K562 (cell line): Measurements from ENCODE around the gene ULBP2. TPM values are rescaled to one million over a fixed set of nuclear protein-coding genes. Genes with fewer than 3 reads are reported as not detected.

Experiments used
- ATAC-seq: fragments of 200-7000 bp; cut with Tn5 transposase; 3 replicates; pipeline ENCODE4 v1.9.1; 2020; ENCODE audit warnings: moderate library complexity
- BruUV-seq: library from RNA; stranded (reverse); fragments of 400-500 nt; replicated peaks from 2 replicates; lab custom pipeline; 2021; lab: Mats Ljungman, UMichigan
- CTCF ChIA-PET: fragments of 300-600 bp; formaldehyde crosslinking; extraction: SDS; loops from one replicate; lab custom pipeline; 2021; ENCODE audit warnings: low intra/inter-chr PET ratio; lab: Yijun Ruan, JAX
- POLR2A ChIA-PET: fragments of 300-600, 350-650 bp; sonication (Branson Sonifier 250); formaldehyde crosslinking; extraction: SDS; loops from one replicate; lab custom pipeline; 2021; ENCODE audit warnings: antibody characterized with exemption, inconsistent platforms; lab: Yijun Ruan, JAX
- DNase-seq, 4 experiments: peaks; one replicate each; pipeline versions ENCODE4 v3.0.0 to v3.0.0-alpha.2; 2011 to 2018; ENCODE audit warnings: low spot score in 3 of 4, mixed read lengths in 3 of 4; ENCODE audit errors: extremely low read depth in 1 of 4
- FAIRE-seq: peaks from 2 replicates; lab custom pipeline; 2011; peaks lifted over from hg19 to GRCh38; lab: Jason Lieb, UNC
- H2AFZ ChIP-seq: 2 replicates; pipeline ENCODE4 v1.6.0; 2011; ENCODE audit warnings: low read depth, low read length, control low read depth, inconsistent platforms
- H3K27ac ChIP-seq: fragments of 200-600 bp; 3 replicates; pipeline ENCODE4 v1.8.0; 2011; ENCODE audit warnings: low read depth, mild to moderate bottlenecking, control low read depth, inconsistent platforms, low read length, moderate library complexity, mixed read lengths; ENCODE audit errors: extremely low read depth
- H3K27me3 ChIP-seq, 2 experiments: fragments of 300-600 bp in 1 of 2; 2 replicates in 1 of 2; 3 replicates in 1 of 2; pipeline versions ENCODE4 v1.6.0 to v1.8.0; 2011; ENCODE audit warnings: inconsistent platforms in 2 of 2, low read length in 2 of 2, mild to moderate bottlenecking in 1 of 2, mixed read lengths in 1 of 2, moderate library complexity in 1 of 2; ENCODE audit not compliant: control insufficient read depth in 2 of 2, insufficient read depth in 2 of 2
- H3K36me3 ChIP-seq: fragments of 300-600 bp; 3 replicates; pipeline ENCODE4 v1.8.0; 2011; ENCODE audit warnings: mild to moderate bottlenecking, low read length, inconsistent platforms; ENCODE audit not compliant: control insufficient read depth, insufficient read depth
- H3K4me1 ChIP-seq, 2 experiments: fragments of 200-600 bp in 1 of 2; replicated peaks in 1 of 2; 2 replicates in 1 of 2; 3 replicates in 1 of 2; pipeline versions ENCODE4 v1.5.1 to v1.8.0; 2011; ENCODE audit warnings: inconsistent platforms in 2 of 2, low read length in 2 of 2, mild to moderate bottlenecking in 1 of 2, mixed read lengths in 1 of 2, moderate library complexity in 1 of 2; ENCODE audit not compliant: control insufficient read depth in 2 of 2, insufficient read depth in 2 of 2
- H3K4me2 ChIP-seq: 2 replicates; pipeline ENCODE4 v1.6.1; 2011; ENCODE audit warnings: low read length, control low read depth, inconsistent platforms, mixed read lengths; ENCODE audit not compliant: insufficient read depth
- H3K4me3 ChIP-seq: fragments of 200-600 bp; sonication (generic), shearing (Covaris generic); 2 replicates; pipeline ENCODE4 v1.5.1; 2016; ENCODE audit warnings: control low read depth, inconsistent platforms
- H3K79me2 ChIP-seq: fragments of 200-600 bp; 3 replicates; pipeline ENCODE4 v1.8.0; 2011; ENCODE audit warnings: low read length, inconsistent platforms; ENCODE audit not compliant: control insufficient read depth, insufficient read depth
- H3K9ac ChIP-seq, 2 experiments: 2 replicates each; pipeline versions ENCODE4 v1.6.0 to v1.6.1; 2011; ENCODE audit warnings: low read depth in 2 of 2, low read length in 2 of 2, control low read depth in 1 of 2, inconsistent platforms in 1 of 2, mild to moderate bottlenecking in 1 of 2, mixed read lengths in 1 of 2; ENCODE audit not compliant: insufficient read depth in 1 of 2
- H3K9me1 ChIP-seq: one replicate; pipeline ENCODE4 v1.6.0; 2011; ENCODE audit warnings: inconsistent platforms, mild to moderate bottlenecking, low read length, moderate library complexity; ENCODE audit not compliant: control insufficient read depth, insufficient read depth
- H3K9me3 ChIP-seq: replicated peaks from 2 replicates; pipeline ENCODE4 v1.5.1; 2011; ENCODE audit warnings: low read depth, low read length, inconsistent platforms; ENCODE audit not compliant: control insufficient read depth, insufficient read depth
- H4K20me1 ChIP-seq: replicated peaks from 2 replicates; pipeline ENCODE4 v1.6.1; 2011; ENCODE audit warnings: low read length, inconsistent platforms, mixed read lengths; ENCODE audit not compliant: control insufficient read depth, insufficient read depth
- ADNP ChIP-seq: fragments of 200-800 bp; sonication (Bioruptor generic); IDR thresholded peaks from 2 replicates; pipeline ENCODE4 v1.6.1; 2016; ENCODE audit warnings: missing genetic modification characterization, missing compliant biosample characterization
- ARHGAP35 ChIP-seq: fragments of 450-650 bp; IDR thresholded peaks from 2 replicates; pipeline ENCODE4 v1.6.1; 2018; ENCODE audit not compliant: partially characterized antibody
- E2F4 ChIP-seq: sonication (generic); formaldehyde crosslinking; IDR thresholded peaks from 2 replicates; pipeline ENCODE4 v1.8.0; 2022; ENCODE audit warnings: mild to moderate bottlenecking, low read depth, missing genetic modification reagents
- GATAD2A ChIP-seq: fragments of 450-650 bp; IDR thresholded peaks from 2 replicates; pipeline ENCODE4 v1.6.1; 2017
- GTF3C2 ChIP-seq: IDR thresholded peaks from 3 replicates; pipeline ENCODE4 v1.6.1; 2011; ENCODE audit warnings: borderline replicate concordance, mild to moderate bottlenecking, moderate library complexity; ENCODE audit not compliant: insufficient read length; ENCODE audit errors: extremely low read depth
- HLTF ChIP-seq: fragments of 450-650 bp; IDR thresholded peaks from 2 replicates; pipeline ENCODE4 v1.6.1; 2016
- KAT7 ChIP-seq: sonication (generic); formaldehyde crosslinking; IDR thresholded peaks from 2 replicates; pipeline ENCODE4 v1.8.0; 2022; ENCODE audit warnings: missing genetic modification reagents, mild to moderate bottlenecking, borderline replicate concordance
- KDM1A ChIP-seq, 2 experiments: fragments of 450-650 bp; IDR thresholded peaks; 2 replicates each; pipeline ENCODE4 v1.6.1; 2016; ENCODE audit warnings: mild to moderate bottlenecking in 2 of 2
- KLF10 ChIP-seq: fragments of 250-450 bp; sonication (Bioruptor Pico); IDR thresholded peaks from 2 replicates; pipeline ENCODE4 v1.6.1; 2021; ENCODE audit warnings: matching md5 sums
- MCM3 ChIP-seq: fragments of 450-650 bp; IDR thresholded peaks from 2 replicates; pipeline ENCODE4 v1.6.1; 2016
- PRPF4 ChIP-seq: fragments of 200-400 bp; formaldehyde crosslinking; IDR thresholded peaks from one replicate; pipeline ENCODE4 v1.6.1; 2017; ENCODE audit warnings: low read length, low read depth, mild to moderate bottlenecking; ENCODE audit not compliant: insufficient read depth, poor library complexity, severe bottlenecking
- RBM17 ChIP-seq: fragments of 200-400 bp; formaldehyde crosslinking; IDR thresholded peaks from 2 replicates; pipeline ENCODE4 v1.6.1; 2017; ENCODE audit warnings: low read depth, mild to moderate bottlenecking, low read length, borderline replicate concordance
- SMAD3 ChIP-seq: fragments of 450-650 bp; formaldehyde crosslinking; conservative IDR thresholded peaks from 2 replicates; pipeline ENCODE4 v1.4.0; 2020; ENCODE audit warnings: mild to moderate bottlenecking
- ZBTB26 ChIP-seq: fragments of 450-650 bp; formaldehyde crosslinking; IDR thresholded peaks from 2 replicates; pipeline ENCODE4 v1.4.0; 2022; ENCODE audit warnings: missing genetic modification characterization
- ZBTB8A ChIP-seq: fragments of 450-650 bp; IDR thresholded peaks from 2 replicates; pipeline ENCODE4 v1.6.1; 2018; ENCODE audit warnings: mild to moderate bottlenecking, moderate library complexity; ENCODE audit not compliant: partially characterized antibody
- ZNF431 ChIP-seq: sonication (generic); formaldehyde crosslinking; IDR thresholded peaks from 2 replicates; pipeline ENCODE4 v1.8.0; 2022; ENCODE audit warnings: mild to moderate bottlenecking, missing genetic modification reagents
- WGBS: fragments of 100-300 bp; shearing (Covaris generic); methylation state at CpG from one replicate; pipeline ENCODE4 v1.1.6; 2016; ENCODE audit warnings: low coverage, mixed read lengths; ENCODE audit not compliant: insufficient coverage; ENCODE audit errors: missing lambda C conversion rate; 5-methylcytosine and 5-hydroxymethylcytosine counted together
- in situ Hi-C: fragments of 300-500 bp; cut with MboI; formaldehyde crosslinking; loops from 4 replicates; pipeline ENCODE4 v1.15.0; 2018; ENCODE audit warnings: inconsistent platforms, mixed read lengths
- intact Hi-C: fragments of 100-400 bp; cut with micrococcal nuclease; formaldehyde crosslinking; loops from 2 replicates; pipeline ENCODE4 v1.14.2; 2022
- polyA plus RNA-seq, 8 experiments: library from polyadenylated mRNA; depleted of rRNA in 4 of 8; stranded (reverse) in 5 of 8; unstranded in 3 of 8; fragments of >200 nt; fragmentation: Nextera tagmentation in 2 of 8; fragmentation: Illumina TruSeq in 1 of 8; extraction: Ambion mirVana in 2 of 8; extraction: Trizol in 1 of 8; gene quantifications; 2 replicates each; pipeline versions ENCODE4 v1.2.1 to v1.2.3, GENCODE V29; 2011 to 2014; ENCODE audit warnings: inconsistent platforms in 1 of 8, missing spikeins in 1 of 8
- total RNA-seq, 7 experiments: library from RNA; depleted of rRNA in 6 of 7; stranded (reverse); fragments of >200 nt in 6 of 7; fragmentation: Illumina TruSeq in 2 of 7; extraction: Trizol in 2 of 7; gene quantifications; 2 replicates each; pipeline versions ENCODE4 v1.2.1 to v1.2.3, GENCODE V29; 2011 to 2021; ENCODE audit warnings: low replicate concordance in 1 of 7

The ULBP2 gene
- total and polyA plus RNA-seq, 9 of the 15 experiments (the other 6 are each of a cell fraction or from before 2014, with no cell fraction given) = 0.50 to 5.3 (median 1.2) TPM

GRCh38 chr6:149936743-149937142 lies 5.1 kb upstream of the ULBP2 start:
- no peaks in the 10 kb centered on the region for H3K79me2 ChIP-seq
- intact Hi-C loops = loop anchor here (10.0 kb wide), 1 partner anchor 338 kb away; no protein-coding TSS in a partner anchor
- peaks cover 0 to 17% of the 10 kb centered on the region in 2 experiments; a peak in 2 of 5 replicates for H3K4me1 ChIP-seq
- in situ Hi-C loops = loop anchor here (5.0 kb wide), 1 partner anchor 71 kb away; no protein-coding TSS in a partner anchor
- no peak overlapping the region for H2AFZ ChIP-seq
- H3K27me3 ChIP-seq = peaks cover 15 to 54% of the 10 kb centered on the region in 2 experiments; a peak in 4 of 5 replicates
- H3K4me2 ChIP-seq = no peak overlapping the region
- H3K4me3 ChIP-seq = no peak overlapping the region
- H3K9me3 ChIP-seq = no peaks in the 10 kb centered on the region
- 0% methylated on average over 2 of the region's 2 CpGs for WGBS
- no peak overlapping the region for H3K9ac ChIP-seq
- TF ChIP-seq ARHGAP35 (no peak), MCM3 (no peak), HLTF (no peak), SMAD3 (no peak), E2F4 (CRISPR knock-in tag) (no peak), GTF3C2 (no peak), KDM1A (IDR thresholded peaks at IDR 0.05) (no peak), ZNF431 (CRISPR knock-in tag) (no peak), ZBTB26 (no peak), RBM17 (no peak), PRPF4 (no peak), GATAD2A (no peak), ADNP (tag) (no peak), KLF10 (CRISPR knock-in tag) (no peak), ZBTB8A (no peak), KAT7 (CRISPR knock-in tag) (no peak)
- no peak overlapping the region for H3K27ac ChIP-seq
- no peaks in the 10 kb centered on the region for H3K9me1 ChIP-seq
- CTCF ChIA-PET = interaction anchor here (5.1 kb wide), 1 partner anchor 80 kb away, joined by 70 read pairs; no protein-coding TSS in a partner anchor
- POLR2A ChIA-PET = no interaction called here
- H4K20me1 ChIP-seq = no peaks in the 10 kb centered on the region
- DNase-seq = no peak
- no peak for FAIRE-seq
- no TSS peak for BruUV-seq
- no peaks in the 10 kb centered on the region for H3K36me3 ChIP-seq
- no peak for ATAC-seq
